ENCODE data around the gene NSDHL. TPM values are rescaled to one million over a fixed set of nuclear protein-coding genes. Genes with fewer than 3 reads are reported as not detected.

The NSDHL gene
- polyA plus RNA-seq, 3 donors = 8.2 to 21.3 (median 19.9) TPM

GRCh38 chrX:152912106-152912505 is 81.2 kb downstream of the NSDHL start:
- Mint-ChIP-seq H3K4me3 (no peak overlapping the region), H3K27me3 (ENCODE audit: low read depth in 3 of 3) (peaks cover 2 to 9% (median 7%) of the 10 kb centered on the region in 3 donors), H3K9me3 (peaks cover 0 to 3% (median 0%) of the 10 kb centered on the region in 7 donors), H3K4me1 (peaks cover 20% of the 10 kb centered on the region), H3K27ac (no peak overlapping the region), H3K36me3 (no peaks in the 10 kb centered on the region)
- Histone ChIP-seq H3K79me2 (ENCODE audit: insufficient read depth, low read length) (no peaks in the 10 kb centered on the region), H4K20me1 (ENCODE audit: insufficient read depth, low read length) (no peaks in the 10 kb centered on the region), H2AFZ (ENCODE audit: insufficient read depth, low read depth, low read length, poor library complexity, severe bottlenecking) (no peak overlapping the region), H3K9me3 (replicated peaks in 1 of 2; ENCODE audit: control insufficient read depth in 1 of 2, insufficient read depth in 1 of 2, low read length in 2 of 2) (no peaks in the 10 kb centered on the region), H3K4me1 (ENCODE audit: control insufficient read depth in 1 of 2, insufficient read depth in 2 of 2, low read length in 2 of 2) (peaks cover 26 to 30% of the 10 kb centered on the region in 2 donors), H3K9ac (ENCODE audit: insufficient read depth, low read length, poor library complexity, severe bottlenecking) (no peak overlapping the region), H3K27ac (ENCODE audit: low read depth in 1 of 2, low read length in 2 of 2) (no peak overlapping the region), H3K36me3 (replicated peaks in 1 of 2; ENCODE audit: control insufficient read depth in 1 of 2, insufficient read depth in 2 of 2, low read length in 2 of 2) (no peaks in the 10 kb centered on the region), H3K27me3 (ENCODE audit: control insufficient read depth in 2 of 2, insufficient read depth in 2 of 2, low read length in 2 of 2) (no peaks in the 10 kb centered on the region), H3K4me2 (replicated peaks; ENCODE audit: extremely low read depth, low read length, poor library complexity, severe bottlenecking) (no peak overlapping the region), H3K4me3 (replicated peaks in 1 of 3; ENCODE audit: low read depth in 2 of 3, low read length in 3 of 3) (no peak overlapping the region)
- no peak for DNase-seq
- no peak for TF ChIP-seq CTCF (IDR thresholded peaks at IDR 0.05)
- 37% methylated on average over 3 of the region's 4 CpGs for WGBS (ENCODE audit: insufficient coverage)
- intact Hi-C loops (cut with micrococcal nuclease) = no loop called here

- H3K4me1 Mint-ChIP-seq = peaks cover 25% of the 10 kb centered on the region
- peaks cover 31 to 35% of the 10 kb centered on the region in 2 donors for H3K4me1 ChIP-seq (ENCODE audit: control insufficient read depth in 1 of 2, insufficient read depth in 2 of 2, low read length in 2 of 2)
- H4K20me1 ChIP-seq (ENCODE audit: insufficient read depth, low read length) = no peaks in the 10 kb centered on the region
- peaks cover 2 to 6% (median 2%) of the 10 kb centered on the region in 3 donors for H3K27me3 Mint-ChIP-seq (ENCODE audit: low read depth in 3 of 3)
- H3K4me2 ChIP-seq (replicated peaks; ENCODE audit: extremely low read depth, low read length, poor library complexity, severe bottlenecking) = no peak overlapping the region
- H3K36me3 Mint-ChIP-seq = no peaks in the 10 kb centered on the region
- no peaks in the 10 kb centered on the region for H3K27me3 ChIP-seq (ENCODE audit: control insufficient read depth in 2 of 2, insufficient read depth in 2 of 2, low read length in 2 of 2)
- TF ChIP-seq CTCF (IDR thresholded peaks at IDR 0.05) = no peak
- no peak overlapping the region for H3K9ac ChIP-seq (ENCODE audit: insufficient read depth, low read length, poor library complexity, severe bottlenecking)
- H3K27ac ChIP-seq (ENCODE audit: low read depth in 1 of 2, low read length in 2 of 2) = no peak overlapping the region
- peaks cover 0 to 2% (median 0%) of the 10 kb centered on the region in 7 donors for H3K9me3 Mint-ChIP-seq
- no peaks in the 10 kb centered on the region for H3K79me2 ChIP-seq (ENCODE audit: insufficient read depth, low read length)
- peak overlapping the region in 1 of 7 donors; percentile 63 for H3K27ac Mint-ChIP-seq
- H3K4me3 ChIP-seq (replicated peaks in 1 of 3; ENCODE audit: low read depth in 2 of 3, low read length in 3 of 3) = no peak overlapping the region
- no peaks in the 10 kb centered on the region for H3K36me3 ChIP-seq (replicated peaks in 1 of 2; ENCODE audit: control insufficient read depth in 1 of 2, insufficient read depth in 2 of 2, low read length in 2 of 2)
- no peak overlapping the region for H3K4me3 Mint-ChIP-seq
- H2AFZ ChIP-seq (ENCODE audit: insufficient read depth, low read depth, low read length, poor library complexity, severe bottlenecking) = no peak overlapping the region
- intact Hi-C loops (cut with micrococcal nuclease) = no loop called here
- 57% methylated on average over 3 of the region's 7 CpGs for WGBS (ENCODE audit: insufficient coverage)
- no peak for DNase-seq
- no peaks in the 10 kb centered on the region for H3K9me3 ChIP-seq (replicated peaks in 1 of 2; ENCODE audit: control insufficient read depth in 1 of 2, insufficient read depth in 1 of 2, low read length in 2 of 2)
Measured at GRCh38 chrX:152912641-152913040, 81.8 kb downstream of the NSDHL start.
